OCI-M2 (cell line): ENCODE measurements around the gene SCFD2.
"Not testable (repeated sequence)": the region's sequence is repeated elsewhere in the genome, so short reads cannot be mapped to it uniquely, and the experiment has no call there.

ENCODE experiments used
- DNase-seq: peaks from one replicate; lab custom pipeline; 2025; ENCODE audit not compliant: unreplicated experiment; lab: John Stamatoyannopoulos, UW

SCFD2 gene

DNA sequence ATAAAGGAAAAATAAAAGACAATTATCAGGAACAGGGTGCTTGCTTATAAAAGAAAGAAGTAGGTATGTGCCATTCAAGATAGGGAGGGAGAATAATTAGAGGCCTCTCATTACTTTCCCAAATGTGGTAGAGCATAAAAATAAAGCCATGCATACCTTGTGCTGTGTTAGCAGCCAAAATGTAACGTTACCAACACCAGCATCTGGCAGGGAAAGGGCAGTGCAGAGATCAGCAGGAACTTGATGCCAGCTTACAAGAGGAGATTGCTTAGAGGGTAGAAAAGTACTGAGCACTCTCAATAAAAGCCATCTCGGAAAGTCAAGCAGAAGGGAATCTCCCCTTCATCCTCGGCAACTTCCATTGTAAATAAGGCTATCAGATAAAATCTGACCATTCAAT lies 308.2 kb downstream of the SCFD2 start:
- no peak for DNase-seq

DNA sequence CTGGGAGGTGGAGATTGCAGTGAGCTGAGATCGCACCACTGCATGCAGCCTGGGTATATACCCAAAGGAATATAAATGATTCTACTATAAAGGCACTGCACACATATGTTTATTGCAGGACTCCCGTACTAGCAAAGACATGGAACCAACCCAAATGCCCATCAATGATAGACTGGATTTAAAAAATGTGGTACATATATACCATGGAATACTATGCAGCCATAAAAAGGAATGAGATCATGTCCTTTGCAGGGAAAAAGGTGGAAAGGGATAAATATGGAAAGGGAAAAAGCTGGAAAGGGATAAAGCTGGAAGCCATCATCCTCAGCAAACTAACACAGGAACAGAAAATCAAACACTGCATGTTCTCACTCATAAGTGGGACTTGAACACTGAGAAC lies 308.8 kb downstream of the SCFD2 start:
- not testable (repeated sequence) for DNase-seq

DNA sequence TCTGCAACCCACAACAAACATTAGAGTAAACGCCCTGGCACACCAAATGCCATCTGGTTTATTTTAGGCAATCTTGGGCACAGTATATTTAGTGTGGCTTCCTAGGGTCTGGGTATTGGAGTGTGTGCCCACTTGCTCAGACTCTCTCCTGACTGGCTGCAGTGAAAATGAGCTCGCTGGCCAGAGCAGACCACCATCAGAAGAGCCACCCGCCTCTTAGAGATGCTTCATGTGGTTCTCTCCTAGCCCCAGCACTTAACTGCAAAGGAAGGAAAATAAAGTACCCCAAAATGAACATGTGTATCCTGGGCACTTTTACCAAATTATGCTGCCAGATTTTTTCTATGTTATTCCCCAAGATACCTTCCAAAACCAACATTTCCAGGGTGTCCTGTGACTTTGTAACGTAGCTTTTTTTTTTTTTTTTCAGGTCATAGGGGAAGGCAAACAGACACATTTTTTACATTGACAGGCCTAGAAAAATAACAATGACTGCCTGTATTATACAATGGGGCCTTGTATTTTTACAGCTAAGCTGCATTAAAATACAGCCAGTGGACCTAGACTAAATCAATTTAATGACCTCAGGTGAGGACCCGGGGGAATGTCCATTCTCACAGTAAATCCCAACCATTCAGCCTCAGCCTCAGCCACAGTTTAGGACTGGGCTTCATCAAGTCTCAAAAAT lies 310.0 kb downstream of the SCFD2 start:
- DNase-seq: no peak

DNA sequence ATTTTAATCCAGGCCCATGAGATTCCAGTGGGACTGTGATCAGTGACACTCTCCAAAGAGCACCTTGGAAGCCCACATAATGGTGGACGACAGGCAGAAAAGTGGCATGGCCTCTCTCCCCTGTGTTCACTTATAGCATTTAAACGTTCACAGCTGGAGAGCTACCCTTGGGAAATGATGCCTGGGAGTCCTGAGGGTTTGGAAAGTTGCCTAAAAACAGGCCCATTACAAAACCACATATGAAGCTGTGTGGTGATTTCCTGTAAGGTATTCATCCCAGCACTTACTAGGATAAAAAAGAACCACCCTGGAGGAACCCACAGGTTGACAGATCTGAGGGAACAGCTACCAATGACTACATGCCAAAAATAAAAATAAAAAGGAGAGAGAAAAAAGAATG lies 310.6 kb downstream of the SCFD2 start:
- DNase-seq: no peak

DNA sequence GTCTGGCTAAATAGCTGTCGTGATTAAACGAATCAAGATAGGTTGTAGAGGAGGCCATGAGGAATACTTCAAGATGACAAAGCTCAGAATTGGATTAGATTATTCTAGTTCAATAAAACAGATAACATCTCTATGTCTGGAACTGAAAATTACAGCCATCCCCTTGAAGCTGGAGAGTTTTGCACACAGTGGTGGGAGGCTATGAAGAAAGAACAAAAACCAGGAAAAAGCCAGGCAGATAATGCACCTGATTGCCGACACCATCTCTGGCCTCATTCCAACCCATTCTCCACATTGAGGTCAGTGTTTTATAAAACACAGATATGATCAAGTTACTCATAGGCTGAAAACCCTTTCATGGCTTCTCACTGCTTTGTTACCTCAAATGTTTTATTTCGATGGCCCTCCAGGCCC lies 315.5 kb downstream of the SCFD2 start:
- DNase-seq: no peak

DNA sequence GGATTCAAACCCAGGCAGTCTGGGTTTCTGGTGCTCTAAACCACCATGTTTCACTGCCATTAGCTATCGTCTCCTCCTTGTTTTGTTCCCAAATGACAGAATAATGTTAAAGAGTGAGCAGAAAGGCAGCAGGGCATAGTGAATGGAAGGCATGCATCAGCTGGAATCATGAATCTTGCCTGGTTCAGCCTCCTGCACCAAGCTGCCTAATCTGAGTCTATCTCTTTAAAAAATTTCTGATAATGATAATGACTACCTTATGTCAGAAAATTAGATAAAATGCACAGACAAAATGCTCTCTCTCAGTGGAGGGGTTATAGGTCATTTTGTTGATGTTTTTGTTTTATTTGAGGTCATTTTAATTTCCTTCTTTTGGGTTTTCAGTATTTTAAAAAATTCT lies 316.3 kb downstream of the SCFD2 start:
- no peak for DNase-seq

DNA sequence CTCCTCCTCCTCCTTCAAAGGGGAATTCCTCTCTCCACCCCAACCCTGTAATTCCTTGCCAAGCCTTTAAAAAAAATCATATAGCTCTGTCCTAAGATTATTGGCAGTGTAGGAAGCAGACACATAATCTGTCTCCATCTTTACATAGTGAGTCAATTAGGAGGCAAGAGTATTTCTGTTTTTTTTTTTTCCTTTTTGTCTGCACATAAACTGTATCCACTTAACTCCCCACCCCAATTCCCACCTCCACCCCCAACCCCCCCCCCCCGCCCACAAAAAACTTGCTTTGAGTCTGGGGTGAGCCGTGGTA lies 321.3 kb downstream of the SCFD2 start:
- no peak for DNase-seq

DNA sequence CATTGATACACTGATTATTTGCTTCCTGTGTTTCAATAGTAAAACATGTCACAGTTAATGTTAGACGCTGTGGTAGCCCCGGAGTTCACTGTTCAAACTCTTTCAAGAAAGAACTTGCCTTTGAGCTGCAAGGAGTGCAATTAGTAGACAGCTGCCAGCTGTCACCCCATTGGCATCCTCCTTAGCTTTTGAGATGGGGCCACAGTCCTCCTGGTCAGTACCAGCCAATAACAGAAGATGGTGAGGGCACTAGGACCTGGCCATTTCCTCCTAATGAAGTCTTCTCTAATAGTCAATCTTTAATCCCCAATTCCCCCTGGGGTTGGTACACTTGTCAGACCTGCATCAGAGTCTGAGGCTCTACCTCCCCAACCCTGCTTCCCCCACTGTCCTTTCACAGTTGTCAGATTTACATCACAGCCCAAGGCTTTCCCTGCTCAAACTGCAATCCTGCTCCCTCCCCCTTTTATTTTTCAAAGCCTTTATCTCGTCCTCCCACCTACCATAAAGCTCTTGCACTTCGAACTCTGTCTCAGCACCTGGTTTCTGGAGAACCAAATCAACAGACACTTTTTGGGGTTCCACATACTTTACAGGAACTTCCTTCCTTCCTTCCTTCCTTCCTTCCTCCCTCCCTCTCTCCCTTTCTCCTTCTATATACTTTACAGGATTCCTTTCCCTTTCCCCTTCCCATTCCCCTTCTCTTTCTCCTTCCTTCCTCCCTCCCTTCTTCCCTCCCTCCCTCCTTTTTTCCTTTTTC lies 321.8 kb downstream of the SCFD2 start:
- DNase-seq: no peak

DNA sequence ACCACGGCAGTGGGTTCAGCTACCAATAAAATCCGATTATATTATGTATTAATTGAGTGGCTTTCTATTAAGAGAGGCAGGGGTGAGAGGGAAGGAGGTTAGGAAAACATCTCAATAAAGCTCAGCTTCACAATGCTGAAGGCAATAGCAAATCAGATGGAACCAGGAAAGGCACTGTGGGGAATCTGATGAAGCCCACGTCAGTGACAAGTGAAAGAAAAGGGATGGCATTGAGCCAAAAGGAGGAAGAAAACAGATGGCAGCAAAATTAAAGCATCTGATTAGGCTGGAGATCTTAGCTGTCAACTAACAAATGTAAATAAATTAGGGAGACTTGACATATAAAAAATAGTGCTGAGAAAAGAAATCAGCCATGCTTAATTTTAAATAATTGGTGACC lies 322.8 kb downstream of the SCFD2 start:
- DNase-seq: no peak

DNA sequence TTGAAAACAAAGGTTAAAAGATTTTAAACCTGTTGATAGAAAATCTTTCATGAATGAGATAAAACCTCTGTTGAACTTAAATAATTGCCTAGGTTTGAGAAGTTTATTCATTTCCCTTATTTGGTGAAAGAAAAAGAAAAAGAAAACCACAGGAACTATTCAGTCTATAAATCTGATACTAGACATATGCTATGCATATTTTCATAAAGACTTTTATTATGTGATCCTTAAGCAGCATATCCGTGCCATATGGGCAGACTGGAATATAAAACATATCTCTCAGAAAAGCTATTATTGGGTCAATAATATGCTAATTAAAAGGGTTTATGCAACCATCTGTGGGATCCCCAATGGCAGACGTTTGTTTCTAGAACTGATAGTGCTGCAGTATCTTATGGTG lies 325.0 kb downstream of the SCFD2 start:
- DNase-seq: no peak

DNA sequence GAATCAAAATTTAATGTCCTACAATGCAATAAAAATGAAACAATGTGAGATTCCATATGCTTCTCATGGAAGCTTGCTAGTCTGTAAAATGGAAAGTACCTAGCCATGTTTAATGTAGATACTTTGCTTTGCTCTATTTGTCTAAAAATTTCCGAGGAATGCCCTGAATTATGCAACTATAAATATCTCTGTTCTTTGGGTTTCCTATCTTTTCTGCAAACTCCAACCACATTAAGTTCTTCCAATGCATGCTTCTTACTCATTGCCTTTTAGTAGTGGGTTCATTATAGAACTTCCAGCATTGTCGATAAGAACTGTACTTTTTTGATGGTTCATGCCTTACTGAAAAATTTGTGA lies 325.4 kb downstream of the SCFD2 start:
- DNase-seq: no peak

DNA sequence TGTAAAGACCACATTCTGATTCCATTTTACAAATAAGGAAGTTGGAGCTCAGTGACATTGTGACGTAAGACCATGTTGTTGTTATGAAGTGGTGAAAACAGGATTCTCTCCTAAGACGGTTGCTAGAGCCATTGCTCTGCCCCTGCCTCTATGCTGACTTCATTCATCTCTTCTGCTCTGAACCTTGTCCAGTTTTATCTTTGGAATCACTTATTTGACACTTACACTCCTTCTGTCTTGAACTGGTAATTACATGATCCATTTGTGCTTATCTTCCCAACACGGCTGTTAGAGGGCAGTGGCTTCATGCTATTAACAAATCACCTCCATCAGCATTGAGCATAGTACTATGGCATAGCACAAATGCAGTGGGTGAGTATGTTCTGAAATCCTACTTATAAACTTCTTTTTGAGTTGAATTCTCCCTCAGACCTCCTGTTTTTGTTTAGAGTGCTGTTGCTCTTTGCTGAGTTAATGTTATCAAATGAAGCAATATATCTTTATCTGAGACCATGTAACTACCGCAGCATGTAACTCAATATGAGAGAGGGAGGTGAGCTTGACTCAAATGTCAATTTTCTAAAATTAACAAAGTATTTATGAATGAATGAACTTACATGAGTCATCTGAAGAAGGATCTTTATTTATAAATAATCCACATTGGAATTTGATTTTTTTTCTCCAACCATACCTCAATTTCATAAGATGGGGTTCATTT lies 326.0 kb downstream of the SCFD2 start:
- DNase-seq: no peak

DNA sequence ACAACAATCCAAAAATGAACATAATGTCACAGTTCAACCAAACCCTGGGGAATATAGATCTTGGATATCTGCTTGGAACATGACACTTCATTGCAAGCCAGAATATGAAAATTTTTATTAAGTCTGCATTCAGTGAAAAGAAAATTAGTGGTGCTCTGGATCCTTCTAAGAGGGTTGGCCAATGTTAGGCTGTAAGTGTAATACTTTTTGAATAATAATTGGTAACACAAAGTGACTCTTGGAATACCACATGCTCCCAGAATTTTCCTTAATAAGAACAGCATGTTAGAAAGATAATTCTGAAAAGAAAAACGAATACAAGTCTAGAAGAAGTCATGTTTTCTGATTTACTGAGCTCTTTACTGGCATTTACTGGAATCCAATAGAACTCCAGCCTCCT lies 328.0 kb downstream of the SCFD2 start:
- no peak for DNase-seq

DNA sequence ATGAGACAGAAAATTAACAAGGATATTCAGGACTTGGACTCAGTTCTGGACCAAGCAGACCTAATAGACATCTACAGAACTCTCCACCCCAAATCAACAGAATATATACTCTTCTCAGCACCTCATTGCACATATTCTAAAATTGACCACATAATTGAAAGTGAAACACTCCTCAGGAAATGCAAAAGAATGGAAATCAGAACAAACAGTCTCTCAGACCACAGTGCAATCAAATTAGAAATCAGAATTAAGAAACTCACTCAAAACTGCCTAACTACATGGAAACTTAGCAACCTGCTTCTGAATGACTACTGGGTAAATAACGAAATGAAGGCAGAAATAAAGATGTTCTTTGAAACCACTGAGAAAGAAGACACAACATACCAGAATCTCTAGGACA lies 333.0 kb downstream of the SCFD2 start:
- not testable (repeated sequence) for DNase-seq

DNA sequence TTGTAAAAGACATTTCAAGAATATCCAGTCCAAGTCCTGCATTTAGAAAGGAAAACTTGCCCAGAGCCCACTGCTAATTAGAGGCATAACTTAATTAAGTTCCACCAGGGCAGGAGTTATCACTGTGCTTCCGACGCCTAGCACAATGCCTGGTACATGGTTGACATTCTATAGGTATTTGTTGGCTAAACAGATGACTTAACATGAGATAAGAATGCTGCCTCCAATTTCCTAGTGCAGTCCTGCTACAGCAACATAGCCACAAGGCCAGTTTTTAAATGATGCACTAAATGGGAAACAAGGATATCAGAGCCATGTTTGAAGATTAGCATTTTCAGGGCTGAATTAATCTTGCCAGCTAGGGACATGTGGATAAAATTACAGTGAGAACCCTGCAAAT lies 339.6 kb downstream of the SCFD2 start:
- DNase-seq: no peak

DNA sequence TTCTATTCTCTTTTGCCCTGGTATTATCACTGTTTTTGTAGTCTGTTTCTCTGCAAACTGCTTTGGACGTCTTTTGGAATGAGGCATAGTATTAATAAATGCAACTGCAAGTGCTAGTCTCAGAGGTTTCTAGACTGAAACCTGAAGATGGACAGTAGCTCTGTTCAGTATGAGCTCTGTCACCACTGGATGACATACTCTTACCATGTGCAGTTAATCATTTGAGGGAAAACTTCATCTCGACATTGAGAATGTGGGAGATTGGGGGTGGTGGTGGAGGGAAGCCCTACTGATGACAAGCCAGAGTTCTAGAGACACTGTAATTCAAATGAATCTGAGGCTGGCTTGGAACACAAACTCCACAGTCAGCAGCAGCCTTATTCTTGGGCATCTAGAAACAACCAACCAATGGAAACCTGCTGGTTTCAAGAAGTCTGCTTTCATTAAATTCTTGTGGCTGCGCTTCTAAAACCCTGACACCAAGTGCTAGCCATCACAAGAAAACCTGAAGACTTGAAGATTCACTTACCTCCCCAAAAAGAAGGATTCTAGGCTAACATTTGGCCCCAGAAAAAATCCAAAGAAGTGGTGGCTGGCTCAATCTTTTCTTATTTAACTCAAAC lies 342.1 kb downstream of the SCFD2 start:
- DNase-seq: no peak

DNA sequence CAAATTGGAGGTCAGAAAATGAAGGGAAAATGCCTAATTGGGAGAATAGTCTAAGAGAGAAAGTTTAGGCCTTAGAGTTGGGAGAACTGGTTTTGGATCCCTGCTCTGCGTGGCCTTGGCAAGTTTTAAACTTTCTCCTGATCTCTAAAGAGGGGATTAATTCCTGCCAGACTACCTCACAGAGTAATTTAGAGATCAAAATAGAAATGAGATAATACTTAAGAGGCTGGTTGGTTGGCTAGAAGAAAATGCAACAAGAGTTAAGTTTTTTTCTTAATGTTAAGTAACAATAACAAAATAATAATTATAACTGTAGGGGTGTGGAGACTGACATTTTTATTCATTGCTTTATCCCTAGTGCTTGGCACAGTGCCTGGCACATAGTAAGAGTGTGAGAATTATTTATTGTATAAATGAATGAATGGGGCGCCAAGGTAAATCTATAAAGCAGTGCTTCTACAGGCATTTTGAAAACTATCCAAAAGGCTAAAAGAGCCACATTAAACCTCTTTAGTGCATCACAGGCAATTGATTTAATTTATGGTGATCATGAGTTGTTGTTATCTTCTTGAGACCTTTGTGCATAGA lies 343.3 kb downstream of the SCFD2 start:
- DNase-seq: no peak

DNA sequence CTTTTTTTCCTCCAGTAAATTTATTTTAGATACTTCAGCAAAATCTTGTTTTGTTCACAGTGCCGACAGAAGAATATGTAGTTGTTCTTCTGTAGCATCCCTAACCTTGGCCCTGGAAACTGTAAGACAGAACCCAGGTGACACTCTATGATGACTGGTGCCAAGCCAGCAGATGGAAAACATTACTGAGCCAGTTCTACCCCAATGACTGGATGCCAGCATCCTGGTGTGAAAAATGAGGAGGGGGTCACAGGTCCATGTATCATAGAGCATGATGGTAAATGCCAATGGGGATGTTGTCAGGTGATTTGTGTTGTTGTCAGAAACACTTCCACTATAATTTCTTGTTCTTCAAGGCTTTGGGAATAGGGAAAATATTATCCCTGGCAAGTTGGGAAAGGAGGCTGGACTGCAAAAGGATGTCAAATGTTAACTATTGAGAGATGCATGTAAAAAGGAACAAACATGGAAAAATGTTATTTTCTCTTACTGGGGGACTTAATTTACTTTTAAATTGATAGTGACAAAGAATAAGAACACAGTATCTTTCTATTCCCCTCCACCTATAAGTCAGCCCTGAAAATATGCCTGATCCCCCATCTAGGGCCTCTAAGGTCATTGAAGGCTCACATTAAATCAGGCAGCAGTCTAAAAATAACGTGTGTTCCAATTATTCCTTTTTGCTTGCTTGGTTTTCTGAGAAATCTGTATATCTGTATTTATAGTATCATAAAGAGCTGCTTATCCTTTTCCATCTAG lies 343.9 kb downstream of the SCFD2 start:
- no peak for DNase-seq

DNA sequence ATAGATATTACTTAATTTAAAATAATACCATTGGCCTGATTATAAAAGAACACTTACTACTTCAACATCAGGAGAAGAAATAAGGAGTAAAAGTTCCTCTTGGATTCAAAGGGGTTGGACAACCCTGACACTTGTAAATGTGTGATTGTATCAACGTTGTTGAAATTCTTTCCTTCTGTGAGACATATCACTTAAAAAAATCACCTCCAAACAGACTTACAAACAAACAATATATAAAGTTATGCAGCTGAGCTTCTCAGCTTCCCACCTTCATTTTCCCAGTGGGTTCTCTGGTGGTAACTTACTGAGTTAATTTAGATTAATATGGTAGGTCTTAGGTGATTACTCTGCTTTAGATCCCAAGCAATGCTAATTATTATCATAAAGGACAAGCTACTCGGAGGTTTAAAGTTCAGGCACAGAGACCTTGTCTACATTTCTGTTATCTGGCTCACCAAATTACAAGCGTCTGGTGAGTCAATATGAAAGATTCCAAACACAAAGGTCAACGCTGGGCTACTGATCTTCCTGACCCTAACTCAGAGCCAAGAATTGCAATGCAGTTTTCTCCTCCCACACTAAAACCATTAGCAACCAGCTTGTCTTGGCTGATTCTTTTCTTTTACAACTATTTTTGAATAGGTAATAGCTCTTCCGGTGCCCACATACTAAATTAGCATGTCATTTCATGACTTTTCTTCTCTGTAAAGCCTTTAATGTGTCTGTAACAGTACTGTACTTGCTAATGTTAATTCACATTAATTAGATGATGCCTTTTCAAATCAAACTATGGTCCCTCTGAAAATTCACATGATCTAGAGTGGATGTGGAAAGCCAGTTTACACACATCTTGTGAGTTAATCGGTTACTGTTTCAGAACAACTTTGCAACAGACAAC lies 346.1 kb downstream of the SCFD2 start:
- no peak for DNase-seq

DNA sequence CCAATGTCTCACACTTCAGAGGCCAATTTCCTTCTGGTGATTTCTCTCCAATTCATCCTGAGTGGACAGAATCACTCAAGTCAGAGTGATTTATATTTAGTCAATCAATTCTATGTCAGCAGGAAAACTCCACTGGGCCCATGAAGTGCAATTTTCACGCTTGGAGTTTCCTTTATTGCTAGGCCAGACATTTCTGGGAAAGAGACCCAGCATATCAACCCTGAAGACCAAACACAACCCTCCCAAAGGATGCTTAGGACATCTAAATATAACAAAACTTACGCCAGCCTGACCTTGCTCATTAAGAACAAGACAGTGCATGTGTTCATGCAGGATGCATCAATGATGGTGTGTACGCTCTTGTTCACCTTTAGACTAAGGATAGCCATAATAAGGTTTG lies 347.4 kb downstream of the SCFD2 start:
- DNase-seq: no peak
